ENCODE results near the gene CTBP1.

- TF ChIP-seq POLR2A (IDR thresholded peaks at IDR 0.05; ENCODE audit: low read length): no peak
- no peak for TF ChIP-seq GATA1 (IDR thresholded peaks at IDR 0.05; ENCODE audit: low read depth, low read length)
Observed at GRCh38 chr4:1276984-1277383, 28.1 kb upstream of the CTBP1 start.

Data from erythroblast (primary cell).